Measurements from ENCODE around the gene NANOS3. TPM values are rescaled to one million over a fixed set of nuclear protein-coding genes. Genes with fewer than 3 reads are reported as not detected.
A peak's percentile ranks its signal among the peaks of the same experiment; 100 is the strongest.

The NANOS3 gene
- total RNA-seq, 2 donors from 2014 or later = 1.00 TPM; not detected in 1

DNA sequence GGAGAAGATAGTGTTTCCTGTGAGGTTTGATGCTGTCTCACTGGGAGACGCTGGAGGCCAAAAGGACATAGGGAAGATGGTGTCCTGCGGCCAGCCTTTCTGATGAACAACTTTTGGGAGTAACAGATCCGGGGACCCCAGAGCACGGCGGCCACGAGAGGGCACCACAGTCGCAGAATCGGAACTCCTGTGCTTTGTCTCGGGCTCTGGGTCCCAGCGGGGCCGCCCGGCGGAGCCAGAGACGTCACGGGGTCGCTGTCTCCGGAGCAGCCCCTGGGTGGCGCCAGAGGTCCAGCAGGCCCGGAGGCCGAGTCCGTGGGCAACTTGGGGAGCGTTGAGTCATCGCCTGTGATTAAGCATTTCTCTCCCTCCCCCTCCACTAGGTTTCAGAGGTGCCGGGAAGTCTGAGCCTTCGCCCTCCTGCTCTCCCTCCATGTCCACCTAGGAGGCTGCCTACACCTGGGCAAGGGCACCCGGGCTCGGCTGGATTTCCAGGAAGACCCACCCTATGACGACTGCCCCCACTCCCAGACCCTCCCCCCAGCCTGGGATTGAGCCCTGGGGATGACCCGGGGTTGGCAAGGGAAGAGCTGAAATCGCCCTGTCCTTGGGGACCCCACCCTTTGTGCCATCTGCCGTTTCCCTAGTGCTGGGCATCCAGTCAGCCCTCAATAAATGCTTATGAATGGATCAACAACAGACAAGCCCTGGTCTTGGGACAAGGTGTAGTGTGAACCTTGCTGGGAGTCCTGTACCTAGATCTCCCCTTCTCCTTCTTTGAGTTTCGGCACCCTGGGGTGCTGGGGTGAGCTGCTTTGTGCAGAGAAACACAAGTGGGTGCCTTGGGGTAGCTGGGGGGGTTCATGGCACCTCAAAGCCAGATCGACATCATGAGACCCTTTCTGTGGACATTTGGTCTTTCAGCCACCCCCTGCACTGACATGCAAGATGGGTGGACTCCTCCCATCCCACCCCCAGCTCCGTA is 3.4 kb downstream of the NANOS3 start:
- DNase-seq (ENCODE audit: low spot score) = peak; percentile 100
- intact Hi-C loops (cut with DNase I) = loop anchor here (1.0 to 10.0 kb wide), 4 partner anchors 192 to 464 kb away; partner anchors contain the start of gene MISP3 (in 1 of the 2)

DNA sequence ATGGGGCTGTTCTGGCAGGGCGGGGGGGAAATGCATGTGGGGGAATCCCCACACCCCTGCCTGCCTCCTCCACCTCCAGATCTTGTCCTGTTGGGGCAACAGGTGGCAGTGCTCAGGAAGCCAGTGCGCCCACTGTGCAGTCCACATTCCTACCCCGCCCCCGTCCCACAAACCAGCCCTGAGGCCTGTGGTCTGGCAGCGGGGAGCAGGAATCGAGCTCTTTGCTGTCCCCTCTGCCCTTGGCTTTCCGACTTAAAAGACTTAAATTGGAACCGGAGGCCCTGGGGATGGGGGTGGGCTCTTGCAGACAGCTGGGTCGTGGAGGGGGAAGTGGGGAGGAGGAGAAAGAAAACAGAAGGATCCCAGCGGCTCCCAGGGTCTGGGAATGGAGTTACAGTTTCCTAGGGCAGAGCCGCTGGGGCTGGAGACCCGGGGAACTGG is 4.3 kb downstream of the NANOS3 start:
- intact Hi-C loops (cut with DNase I) = loop anchor here in 1 of 2 donors (5.0 to 10.0 kb wide), 3 partner anchors 191 to 464 kb away; partner anchors contain the start of gene MISP3
- no peak for DNase-seq (ENCODE audit: low spot score)

DNA sequence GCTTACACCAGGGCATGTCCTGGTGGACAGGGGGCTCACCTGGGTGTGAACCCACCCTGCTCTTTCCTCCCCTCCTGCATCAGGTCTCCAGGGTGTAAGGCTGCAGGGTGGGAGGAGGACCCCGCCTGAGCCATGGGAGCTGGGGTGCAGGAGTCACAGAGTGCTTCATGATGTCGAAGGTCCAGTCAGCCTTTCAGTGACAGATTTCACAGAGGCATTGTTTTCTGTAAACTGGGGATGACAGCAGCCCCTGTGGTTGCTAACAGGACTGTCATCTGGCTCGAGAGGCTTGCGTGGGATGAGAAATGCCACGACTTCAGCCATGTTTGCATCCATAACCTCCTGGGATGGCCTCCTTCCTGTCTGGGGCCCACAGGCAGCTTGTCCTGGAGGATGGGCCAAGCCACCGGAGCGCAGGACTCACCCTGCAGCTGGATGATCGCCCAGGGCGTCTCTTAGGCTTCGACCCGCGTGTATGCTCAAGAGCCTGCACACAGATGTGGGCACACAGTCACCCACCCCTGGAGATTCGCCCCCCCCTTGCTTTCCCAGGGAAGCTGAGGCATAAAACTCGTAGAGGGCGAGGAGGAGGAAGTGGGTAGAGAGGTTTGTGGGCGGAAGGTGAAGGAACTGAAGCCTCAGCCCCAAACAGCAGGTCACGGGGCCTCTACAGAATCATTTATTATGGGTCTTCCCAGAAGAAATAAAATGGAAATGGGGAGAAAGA is 4.9 kb downstream of the NANOS3 start:
- intact Hi-C loops (cut with DNase I) = loop anchor here in 1 of 2 donors (5.0 to 10.0 kb wide), 3 partner anchors 190 to 463 kb away; partner anchors contain the start of gene MISP3
- no peak for DNase-seq (ENCODE audit: low spot score)

DNA sequence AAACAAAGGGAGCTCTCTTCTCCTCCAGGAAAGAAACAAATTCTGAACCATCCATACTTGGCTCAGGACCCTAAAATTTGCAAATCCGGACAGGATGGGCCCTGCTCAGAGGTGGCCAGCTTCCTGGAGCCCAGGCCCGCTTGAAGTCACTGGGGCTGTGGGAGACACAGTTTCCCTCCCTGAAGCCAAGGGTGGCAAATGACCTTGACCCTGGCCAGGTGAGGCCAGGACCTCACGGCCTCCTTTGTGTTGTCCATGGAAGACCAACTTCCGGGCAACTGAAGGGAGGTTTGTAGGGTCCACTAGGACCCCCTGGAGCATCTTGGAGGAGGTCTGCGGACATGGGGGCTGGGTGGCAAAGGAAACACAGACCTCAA is 5.5 kb downstream of the NANOS3 start:
- intact Hi-C loops (cut with DNase I) = loop anchor here in 1 of 2 donors (5.0 to 10.0 kb wide), 3 partner anchors 190 to 462 kb away; partner anchors contain the start of gene MISP3
- DNase-seq (ENCODE audit: low spot score) = no peak

DNA sequence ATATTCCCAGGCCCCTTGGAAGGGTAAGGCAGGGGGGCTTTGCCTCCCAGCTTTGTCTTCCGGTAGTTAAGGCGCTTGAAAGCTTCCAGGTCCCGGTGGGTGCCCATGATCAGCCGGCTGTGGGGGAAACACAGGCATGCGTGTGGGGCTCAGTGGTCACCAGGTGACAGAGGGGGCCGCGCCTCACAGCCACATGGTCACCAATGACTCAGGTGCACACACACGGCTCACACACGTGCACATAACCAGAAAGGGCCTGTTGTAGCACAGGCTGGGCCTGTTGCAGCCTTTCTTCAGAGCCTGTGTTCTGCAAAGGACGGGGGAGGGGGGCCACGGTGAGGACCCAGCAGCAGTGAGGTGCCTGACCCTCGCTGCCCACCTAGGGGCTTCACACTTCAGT is 5.9 kb downstream of the NANOS3 start:
- intact Hi-C loops (cut with DNase I) = loop anchor here in 1 of 2 donors (5.0 to 10.0 kb wide), 3 partner anchors 189 to 462 kb away; partner anchors contain the start of gene MISP3
- no peak for DNase-seq (ENCODE audit: low spot score)

DNA sequence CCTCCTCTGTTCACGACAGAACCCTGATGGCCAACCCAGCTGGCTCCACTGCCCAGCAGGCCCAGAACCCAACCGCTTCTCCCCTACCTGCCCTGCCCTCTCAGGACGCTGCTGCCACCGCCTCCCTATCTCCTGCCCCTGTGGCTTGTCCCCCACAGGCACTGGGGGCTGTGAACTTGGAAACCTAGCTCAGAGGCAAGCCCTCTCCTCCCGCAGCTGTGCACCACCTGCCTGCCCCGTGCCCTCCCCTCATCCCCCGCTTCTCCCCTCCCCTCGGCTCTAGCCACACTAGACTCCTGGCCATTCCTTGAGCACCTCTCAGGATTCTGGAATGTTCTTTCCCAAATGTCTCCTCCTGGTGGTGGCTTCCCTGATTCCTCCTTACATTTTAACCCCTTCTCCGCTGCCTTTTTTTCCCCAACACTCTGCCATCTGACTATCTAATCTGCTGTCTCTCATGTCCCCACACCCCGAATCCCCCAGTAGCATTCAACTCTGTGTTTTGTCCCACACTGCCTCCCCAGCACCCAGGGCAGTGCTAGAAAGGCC is 6.7 kb downstream of the NANOS3 start:
- intact Hi-C loops (cut with DNase I) = loop anchor here in 1 of 2 donors (5.0 to 10.0 kb wide), 3 partner anchors 189 to 461 kb away; partner anchors contain the start of gene MISP3
- DNase-seq (ENCODE audit: low spot score) = no peak

DNA sequence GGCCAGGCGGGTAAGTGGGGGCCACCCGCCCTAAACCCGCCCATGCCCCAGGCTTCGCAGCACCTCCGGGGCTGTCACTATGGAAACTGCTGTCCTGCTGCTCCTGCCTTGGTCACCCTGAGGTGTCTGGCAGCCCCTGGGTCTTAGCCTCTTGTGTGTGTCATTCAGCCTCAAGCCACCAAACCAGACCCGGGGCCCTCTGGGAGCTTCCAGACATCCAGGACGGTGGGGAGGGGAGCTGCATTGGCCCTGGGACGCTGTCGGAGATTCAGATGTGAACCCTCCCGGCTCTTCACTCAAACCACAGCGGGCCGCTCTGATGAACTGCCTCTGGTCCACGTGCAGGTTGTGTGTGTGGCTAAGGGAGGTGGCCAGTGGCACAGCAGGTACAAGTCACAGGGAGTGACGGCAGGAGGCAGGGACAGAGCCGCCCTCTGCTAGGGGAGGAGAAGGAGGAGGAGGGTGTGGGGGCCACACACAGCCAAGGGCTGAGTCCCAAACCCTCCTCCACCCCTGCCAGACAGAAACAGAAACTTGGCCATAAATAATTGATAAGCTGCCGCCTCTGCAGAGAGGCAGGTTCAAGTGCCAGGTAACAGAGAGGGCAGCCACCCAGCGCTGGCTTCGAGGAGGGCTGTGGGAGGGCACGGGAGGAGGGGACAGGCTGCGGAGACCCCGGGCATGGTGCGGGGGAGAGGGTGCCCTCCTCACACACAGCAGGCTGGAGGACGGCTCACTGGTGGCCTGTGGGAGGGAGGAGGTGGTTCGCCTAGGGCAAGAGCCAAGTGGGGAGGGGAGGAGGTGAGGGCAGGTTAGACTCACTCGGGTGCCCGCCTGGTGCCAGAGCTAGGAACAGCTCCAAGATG is 8.0 kb downstream of the NANOS3 start:
- intact Hi-C loops (cut with DNase I) = loop anchor here in 1 of 2 donors (5.0 to 10.0 kb wide), 3 partner anchors 187 to 460 kb away; partner anchors contain the start of gene MISP3
- DNase-seq (ENCODE audit: low spot score) = no peak

DNA sequence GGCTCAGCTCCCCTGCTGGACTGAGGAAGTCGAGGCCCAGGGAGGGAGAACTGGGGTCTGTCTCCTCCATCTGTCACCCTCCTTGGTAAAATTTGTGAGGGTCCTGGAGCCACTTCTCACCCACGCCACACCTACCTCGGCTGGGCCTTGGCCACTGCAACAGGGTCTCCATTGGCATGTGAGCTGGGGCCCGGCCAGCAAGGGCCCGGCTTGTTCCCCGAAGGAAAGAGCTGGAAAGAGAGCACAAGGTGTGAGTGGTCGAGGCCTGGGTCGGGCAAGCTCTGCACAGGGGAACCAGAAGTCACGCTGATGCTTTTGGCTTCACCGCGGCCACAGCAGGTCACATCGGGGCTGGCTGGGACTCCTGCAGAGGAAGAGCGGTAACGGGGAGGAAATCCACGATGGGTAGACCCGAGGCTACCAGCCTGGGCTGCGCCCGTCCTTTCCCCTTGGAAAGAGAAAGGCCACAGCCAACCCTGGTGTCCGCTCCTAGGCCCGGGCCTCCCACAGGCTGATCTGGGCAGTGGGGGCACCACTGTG is 9.0 kb downstream of the NANOS3 start:
- intact Hi-C loops (cut with DNase I) = loop anchor here in 1 of 2 donors (10.0 kb wide), 2 partner anchors 259 to 459 kb away; no protein-coding TSS in a partner anchor
- no peak for DNase-seq (ENCODE audit: low spot score)

DNA sequence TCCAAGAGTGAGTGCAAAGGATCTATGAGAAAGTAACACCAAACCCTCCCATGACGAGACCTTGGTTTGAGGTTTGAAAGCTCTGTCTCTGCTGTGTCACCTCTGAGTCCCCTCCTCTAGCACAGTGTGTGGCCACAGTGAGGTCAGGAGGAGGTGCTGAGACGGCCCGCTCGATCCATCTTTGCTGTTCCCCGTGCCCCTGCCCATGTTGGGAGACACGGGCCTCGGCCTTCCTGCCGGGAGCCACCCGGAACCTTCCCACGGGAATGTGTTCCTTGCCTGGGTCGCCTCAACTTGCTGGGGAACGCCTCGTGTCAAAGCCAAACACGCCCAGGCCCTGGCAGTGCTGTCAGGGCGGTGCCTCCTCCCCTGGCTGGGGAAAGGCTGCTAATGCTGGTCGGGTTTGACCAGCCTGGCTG is 10.1 kb downstream of the NANOS3 start:
- no peak for DNase-seq (ENCODE audit: low spot score)
- intact Hi-C loops (cut with DNase I) = loop anchor here in 1 of 2 donors (10.0 kb wide), 2 partner anchors 258 to 458 kb away; no protein-coding TSS in a partner anchor

DNA sequence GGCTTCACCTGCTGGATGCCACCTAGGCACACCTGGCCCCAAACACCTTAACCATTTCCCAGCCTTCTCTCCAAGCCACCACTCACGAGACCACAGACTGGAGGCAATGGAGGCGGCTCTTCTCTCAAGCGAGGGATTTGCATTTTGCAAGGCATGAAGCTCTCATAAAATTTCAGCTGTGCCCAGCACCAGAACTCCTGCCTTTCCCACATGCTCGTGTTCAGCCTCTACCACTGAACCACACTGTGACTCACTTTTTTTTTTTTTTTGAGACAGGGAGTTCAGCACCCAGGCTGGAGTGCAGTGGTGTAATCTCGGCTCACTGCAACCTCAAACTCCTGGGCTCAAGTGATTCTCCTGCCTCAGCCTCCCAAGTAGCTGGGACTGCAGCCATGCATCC is 10.6 kb downstream of the NANOS3 start:
- DNase-seq (ENCODE audit: low spot score) = no peak
- intact Hi-C loops (cut with DNase I) = loop anchor here in 1 of 2 donors (10.0 kb wide), 2 partner anchors 257 to 457 kb away; no protein-coding TSS in a partner anchor

DNA sequence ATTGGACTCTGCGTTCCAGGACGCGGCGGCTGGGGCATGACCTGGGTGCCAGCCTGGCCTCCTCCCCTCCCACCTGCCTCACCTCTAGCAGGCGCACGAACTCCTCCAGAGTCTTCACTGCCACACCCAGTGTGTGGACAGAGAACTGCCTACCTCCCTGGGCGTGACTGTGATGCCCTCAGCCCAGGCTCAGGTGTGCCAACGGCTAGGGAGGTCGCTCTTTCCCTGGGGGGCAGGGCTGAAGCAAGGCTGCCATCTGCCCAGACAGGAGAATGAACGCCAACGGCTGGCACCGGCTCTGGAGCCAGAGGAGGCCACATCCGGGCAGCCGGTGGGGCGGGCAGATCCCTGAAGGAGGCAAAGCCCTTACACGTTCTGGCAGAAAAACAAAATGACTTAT is 11.3 kb downstream of the NANOS3 start:
- DNase-seq (ENCODE audit: low spot score) = no peak
- intact Hi-C loops (cut with DNase I) = loop anchor here in 1 of 2 donors (10.0 kb wide), 2 partner anchors 257 to 457 kb away; no protein-coding TSS in a partner anchor

DNA sequence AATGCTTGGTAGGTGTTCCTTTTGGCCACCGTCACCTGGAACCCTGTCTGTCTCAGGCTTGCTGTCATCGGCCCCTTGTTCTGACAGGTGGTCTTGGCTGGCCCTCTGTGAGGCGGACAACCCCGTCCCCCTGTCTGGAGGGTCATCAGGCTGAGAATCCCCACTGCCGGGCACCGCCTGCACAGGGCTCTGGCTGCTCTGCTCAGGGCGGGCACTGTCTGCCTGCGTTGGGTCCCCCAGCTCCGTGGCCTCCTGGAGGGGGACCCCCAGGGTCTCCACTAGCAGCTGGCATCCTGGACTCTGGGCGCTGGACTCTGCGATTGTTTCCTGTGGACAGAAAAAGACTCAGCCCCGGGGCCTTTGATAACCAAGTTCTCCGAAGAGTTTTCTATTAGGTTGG is 13.2 kb downstream of the NANOS3 start:
- intact Hi-C loops (cut with DNase I) = no loop called here

DNA sequence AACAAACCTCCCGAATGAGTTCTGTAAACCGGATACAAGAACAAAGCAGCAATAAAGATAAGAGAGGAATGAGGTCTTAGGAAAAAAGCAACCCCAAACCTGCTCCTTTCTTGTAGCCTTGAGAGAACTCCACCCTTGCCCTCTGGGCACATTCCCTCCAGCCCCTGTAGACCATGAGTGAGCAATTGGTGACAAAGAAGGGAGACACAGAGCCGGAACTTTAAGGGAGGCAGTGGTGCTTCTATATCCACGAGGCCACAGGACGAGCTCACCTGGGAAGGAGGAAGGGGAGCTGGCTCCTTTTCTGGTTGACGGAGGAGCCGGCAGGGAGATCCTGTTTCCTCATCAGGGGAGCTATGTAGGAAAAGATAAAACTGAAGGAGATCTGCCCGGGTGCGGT is 15.9 kb downstream of the NANOS3 start:
- intact Hi-C loops (cut with DNase I) = no loop called here

More for the DNA sequence above, 13.2 kb downstream of the NANOS3 start:
- no peak for DNase-seq (ENCODE audit: low spot score)

DNA sequence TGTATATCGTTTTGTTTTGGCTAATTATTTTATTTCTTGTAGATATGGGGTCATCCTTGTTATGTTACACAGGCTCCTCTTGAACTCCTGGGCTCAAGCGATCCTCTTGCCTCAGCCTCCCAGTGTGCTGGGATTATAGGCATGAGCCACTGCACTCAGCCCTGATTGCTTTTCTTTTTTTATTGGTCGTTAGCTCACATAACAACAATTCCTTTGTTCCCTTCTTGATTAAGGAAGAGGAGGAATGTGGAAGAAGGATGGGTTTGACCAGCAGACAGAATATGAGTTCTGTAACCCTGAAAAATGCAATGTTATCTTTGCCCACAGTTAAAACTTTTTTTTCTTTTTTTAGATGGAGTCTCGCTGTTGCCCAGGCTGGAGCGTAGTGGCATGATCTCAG is 17.6 kb downstream of the NANOS3 start:
- no peak for DNase-seq (ENCODE audit: low spot score)
- intact Hi-C loops (cut with DNase I) = no loop called here

More for the DNA sequence above, 15.9 kb downstream of the NANOS3 start:
- DNase-seq (ENCODE audit: low spot score) = no peak

DNA sequence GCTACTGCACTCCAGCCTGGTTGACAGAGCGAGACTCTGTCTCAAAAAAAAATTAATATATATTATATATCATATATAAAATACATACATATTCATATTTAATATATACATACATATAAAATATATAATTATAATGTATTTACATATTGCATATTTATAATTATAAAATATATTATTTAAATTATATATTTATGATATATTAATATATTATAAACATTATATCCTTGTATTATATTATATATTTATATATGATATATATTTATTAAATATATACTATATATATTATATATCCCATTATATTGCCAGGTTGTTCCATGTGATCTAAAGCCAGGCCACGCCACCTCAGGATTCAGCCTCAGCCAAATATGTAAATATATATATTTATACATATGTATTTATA is 19.3 kb downstream of the NANOS3 start:
- intact Hi-C loops (cut with DNase I) = no loop called here
- no peak for DNase-seq (ENCODE audit: low spot score)

DNA sequence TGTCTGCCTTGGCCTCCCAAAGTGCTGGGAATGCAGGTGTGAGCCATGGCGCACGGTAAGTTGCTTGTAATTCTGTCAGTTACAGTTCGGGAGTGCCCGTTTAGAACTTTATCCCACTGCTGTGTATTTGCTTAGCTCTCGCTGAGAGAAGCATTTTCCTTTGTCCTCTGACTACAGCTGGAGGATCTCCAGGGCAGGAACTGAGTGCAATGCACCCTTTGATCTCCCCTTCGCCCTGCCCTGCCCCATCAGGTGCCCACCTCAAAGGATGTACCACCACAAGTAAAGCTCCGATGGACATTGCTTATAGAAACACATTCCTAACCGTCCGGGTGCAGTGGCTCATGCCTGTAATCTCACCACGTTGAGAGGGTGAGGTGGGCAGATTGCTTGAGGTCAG is 22.5 kb downstream of the NANOS3 start:
- DNase-seq (ENCODE audit: low spot score) = no peak
- intact Hi-C loops (cut with DNase I) = no loop called here

DNA sequence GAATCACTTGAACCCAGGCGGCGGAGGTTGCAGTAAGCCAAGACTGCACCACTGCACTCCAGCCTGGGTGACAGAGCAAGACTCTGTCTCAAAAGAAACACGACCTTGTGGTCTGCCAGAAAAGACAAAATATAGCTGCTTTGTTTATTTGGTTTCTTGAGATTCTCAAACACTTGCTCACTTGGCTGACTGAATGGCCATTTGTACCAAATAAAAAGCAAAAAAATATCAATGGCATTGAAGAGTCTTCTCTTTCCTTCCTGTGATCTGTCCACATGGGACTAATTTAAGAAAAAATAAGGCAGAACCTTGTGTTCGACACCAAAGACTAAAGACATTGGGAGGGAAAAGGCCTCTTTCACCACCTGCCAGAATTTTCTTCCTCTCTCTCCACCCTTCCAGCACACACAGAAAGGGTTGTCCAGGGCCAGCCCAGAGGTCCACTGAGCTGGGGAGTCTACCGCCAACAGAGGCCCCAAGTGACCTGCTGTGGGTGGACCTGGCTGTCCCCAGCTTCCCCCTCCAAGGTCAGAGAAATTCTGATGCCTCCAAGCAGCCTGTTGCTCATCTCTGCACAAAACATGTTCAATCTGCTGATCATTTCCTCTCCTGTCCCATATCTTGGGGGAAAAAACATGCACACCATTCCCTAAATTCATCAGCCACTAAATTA is 23.1 kb downstream of the NANOS3 start:
- intact Hi-C loops (cut with DNase I) = no loop called here
- no peak for DNase-seq (ENCODE audit: low spot score)

Data from posterior vena cava (tissue), 2 donors.